ENCODE results near the gene SLC27A3. TPM values are rescaled to one million over a fixed set of nuclear protein-coding genes. Genes with fewer than 3 reads are reported as not detected.

The SLC27A3 gene
- total RNA-seq, 1 experiment from 2014 or later: 38.9 TPM

DNA sequence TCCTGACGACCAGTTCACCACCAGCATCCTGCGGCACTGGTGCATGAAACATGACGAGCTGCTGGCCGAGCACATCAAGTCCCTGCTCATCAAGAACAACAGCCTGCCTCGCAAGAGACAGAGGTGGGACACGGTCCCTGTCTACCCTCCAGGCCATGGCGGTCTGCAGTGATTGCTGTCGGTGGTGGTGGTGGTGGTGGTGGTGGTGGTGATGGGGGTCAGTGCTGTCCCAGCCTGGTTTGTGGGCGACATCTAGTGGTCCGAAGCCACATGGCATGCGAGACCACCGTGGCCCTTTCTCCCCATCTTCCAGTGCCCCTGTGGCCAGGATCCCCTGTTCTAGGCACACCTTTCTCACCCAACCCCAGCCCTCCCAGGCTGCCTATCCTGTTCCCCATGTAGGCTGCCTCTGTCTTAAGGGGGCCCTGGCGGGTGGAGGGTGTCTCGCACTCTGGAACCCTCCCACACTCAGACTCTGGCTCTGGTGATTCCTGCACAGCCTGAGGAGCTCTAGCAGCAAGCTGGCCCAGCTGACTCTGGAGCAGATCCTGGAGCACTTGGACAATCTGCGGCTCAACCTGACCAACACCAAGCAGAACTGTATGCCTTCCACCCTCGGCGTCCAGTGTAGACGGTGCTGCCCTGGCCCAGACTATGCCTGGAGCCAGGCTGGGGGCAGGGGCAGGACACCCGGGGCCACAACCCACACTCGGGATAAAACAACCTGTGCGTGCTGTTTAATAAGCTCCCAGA, 3.2 kb upstream of the SLC27A3 start:
- Mint-ChIP-seq H3K9me3 (no peaks in the 10 kb centered on the region), H3K4me3 (no peak overlapping the region), H3K4me1 (peaks cover 40% of the 10 kb centered on the region), H3K36me3 (peaks cover 43% of the 10 kb centered on the region), H3K27me3 (ENCODE audit: low read depth) (no peaks in the 10 kb centered on the region), H3K27ac (no peak overlapping the region)
- TF ChIP-seq ZNF423 (CRISPR knock-in tag; IDR thresholded peaks at IDR 0.05): no peak
- TF ChIP-seq, protein P1, sequence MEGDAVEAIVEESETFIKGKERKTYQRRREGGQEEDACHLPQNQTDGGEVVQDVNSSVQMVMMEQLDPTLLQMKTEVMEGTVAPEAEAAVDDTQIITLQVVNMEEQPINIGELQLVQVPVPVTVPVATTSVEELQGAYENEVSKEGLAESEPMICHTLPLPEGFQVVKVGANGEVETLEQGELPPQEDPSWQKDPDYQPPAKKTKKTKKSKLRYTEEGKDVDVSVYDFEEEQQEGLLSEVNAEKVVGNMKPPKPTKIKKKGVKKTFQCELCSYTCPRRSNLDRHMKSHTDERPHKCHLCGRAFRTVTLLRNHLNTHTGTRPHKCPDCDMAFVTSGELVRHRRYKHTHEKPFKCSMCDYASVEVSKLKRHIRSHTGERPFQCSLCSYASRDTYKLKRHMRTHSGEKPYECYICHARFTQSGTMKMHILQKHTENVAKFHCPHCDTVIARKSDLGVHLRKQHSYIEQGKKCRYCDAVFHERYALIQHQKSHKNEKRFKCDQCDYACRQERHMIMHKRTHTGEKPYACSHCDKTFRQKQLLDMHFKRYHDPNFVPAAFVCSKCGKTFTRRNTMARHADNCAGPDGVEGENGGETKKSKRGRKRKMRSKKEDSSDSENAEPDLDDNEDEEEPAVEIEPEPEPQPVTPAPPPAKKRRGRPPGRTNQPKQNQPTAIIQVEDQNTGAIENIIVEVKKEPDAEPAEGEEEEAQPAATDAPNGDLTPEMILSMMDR (IDR thresholded peaks at IDR 0.05): peak; percentile 63
- peak; percentile 65; the same call in 1 of the 2 replicates for TF ChIP-seq FOXP1 (CRISPR knock-in tag; IDR thresholded peaks at IDR 0.05; ENCODE audit: borderline replicate concordance)
- TF ChIP-seq ZNF317 (CRISPR knock-in tag; IDR thresholded peaks at IDR 0.05; ENCODE audit: borderline replicate concordance, low read depth): no peak
- TF ChIP-seq, protein P2, sequence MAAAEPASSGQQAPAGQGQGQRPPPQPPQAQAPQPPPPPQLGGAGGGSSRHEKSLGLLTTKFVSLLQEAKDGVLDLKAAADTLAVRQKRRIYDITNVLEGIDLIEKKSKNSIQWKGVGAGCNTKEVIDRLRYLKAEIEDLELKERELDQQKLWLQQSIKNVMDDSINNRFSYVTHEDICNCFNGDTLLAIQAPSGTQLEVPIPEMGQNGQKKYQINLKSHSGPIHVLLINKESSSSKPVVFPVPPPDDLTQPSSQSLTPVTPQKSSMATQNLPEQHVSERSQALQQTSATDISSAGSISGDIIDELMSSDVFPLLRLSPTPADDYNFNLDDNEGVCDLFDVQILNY (CRISPR knock-in tag; IDR thresholded peaks at IDR 0.05): no peak
- no peak for TF ChIP-seq NR3C1 (CRISPR knock-in tag; conservative IDR thresholded peaks at IDR 0.05; ENCODE audit: low read depth)
- no peak for TF ChIP-seq IRF2 (CRISPR knock-in tag; IDR thresholded peaks at IDR 0.05; ENCODE audit: borderline replicate concordance, low read depth)
- TF ChIP-seq SOX15 (CRISPR knock-in tag; IDR thresholded peaks at IDR 0.05): no peak
- CTCF ChIA-PET: interaction anchor here (0.5 to 4.7 kb wide), 13 partner anchors 21 to 371 kb away, joined by 3 to 52 read pairs (median 4); partner anchors contain the start of genes CHTOP, NPR1 and S100A13
- ATAC-seq (peak; percentile 34), DNase-seq (ENCODE audit: low spot score) (peak; percentile 82)
- POLR2A ChIA-PET: no interaction called here

DNA sequence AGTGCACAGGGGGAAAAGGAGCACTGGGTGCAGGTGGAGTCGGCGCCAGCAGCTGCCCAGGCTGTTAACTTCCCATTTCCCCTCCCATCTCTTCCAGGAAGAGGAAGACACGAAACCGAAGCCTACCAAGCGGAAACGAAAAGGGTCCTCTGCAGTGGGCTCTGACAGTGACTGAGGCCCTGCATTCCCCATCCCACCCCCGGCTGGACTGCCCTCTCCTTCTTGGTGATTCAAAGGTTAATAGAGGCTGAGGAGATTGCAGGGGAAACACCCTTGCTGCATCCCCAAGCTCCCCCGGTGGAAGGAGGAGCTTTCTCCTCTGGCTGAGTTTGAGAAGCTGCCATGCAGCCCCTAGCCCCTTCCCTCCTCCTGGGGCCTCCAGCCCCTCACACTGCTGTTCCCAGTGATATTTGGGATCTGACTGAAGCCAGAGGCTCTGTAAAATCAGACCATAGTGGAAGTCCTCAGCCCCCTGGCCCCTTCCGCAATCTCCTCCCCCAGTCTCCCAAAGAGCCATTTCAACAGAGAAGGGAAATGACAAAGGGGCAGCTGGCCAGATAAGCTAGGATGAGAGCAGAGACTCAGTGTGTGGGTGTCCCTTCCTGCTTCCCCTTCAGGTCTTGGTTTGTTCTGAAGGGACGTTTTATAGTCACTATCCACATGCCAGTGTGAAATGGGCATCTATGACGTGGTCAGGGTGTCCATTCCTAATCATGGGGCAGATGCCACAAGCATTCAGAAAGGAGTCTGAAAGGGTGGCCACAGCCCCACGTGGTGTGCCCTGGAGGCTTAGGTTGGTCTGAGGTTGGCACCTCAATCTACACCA, 1.9 kb upstream of the SLC27A3 start:
- peaks cover 50% of the 10 kb centered on the region for H3K4me1 Mint-ChIP-seq
- H3K27ac Mint-ChIP-seq: no peak overlapping the region
- H3K27me3 Mint-ChIP-seq (ENCODE audit: low read depth): no peaks in the 10 kb centered on the region
- DNase-seq (ENCODE audit: low spot score) (no peak), ATAC-seq (no peak)
- H3K4me3 Mint-ChIP-seq: peak overlapping the region; percentile 16; the same call in 1 of the 2 replicates
- no peaks in the 10 kb centered on the region for H3K9me3 Mint-ChIP-seq
- POLR2A ChIA-PET: no interaction called here
- CTCF ChIA-PET: interaction anchor here (0.9 to 4.7 kb wide), 7 partner anchors 10 to 140 kb away, joined by 3 to 52 read pairs (median 4); partner anchors contain the start of genes CHTOP and NPR1
- peaks cover 30% of the 10 kb centered on the region for H3K36me3 Mint-ChIP-seq
- TF ChIP-seq GTF2I (CRISPR knock-in tag; conservative IDR thresholded peaks at IDR 0.05) (no peak), ERG (CRISPR knock-in tag; IDR thresholded peaks at IDR 0.05) (no peak), FOXK1 (CRISPR knock-in tag; IDR thresholded peaks at IDR 0.05) (no peak), ATF3 (CRISPR knock-in tag; conservative IDR thresholded peaks at IDR 0.05) (no peak), NFYB (CRISPR knock-in tag; conservative IDR thresholded peaks at IDR 0.05; ENCODE audit: low read depth) (no peak), MYBL2 (CRISPR knock-in tag; IDR thresholded peaks at IDR 0.05) (no peak), KAT7 (CRISPR knock-in tag; IDR thresholded peaks at IDR 0.05; ENCODE audit: borderline replicate concordance) (no peak), ZNF423 (CRISPR knock-in tag; IDR thresholded peaks at IDR 0.05) (no peak), TEAD4 (CRISPR knock-in tag; IDR thresholded peaks at IDR 0.05) (no peak), ZBTB21 (CRISPR knock-in tag; IDR thresholded peaks at IDR 0.05; ENCODE audit: borderline replicate concordance) (no peak), MAX (CRISPR knock-in tag; IDR thresholded peaks at IDR 0.05) (no peak)
- TF ChIP-seq, protein P3, sequence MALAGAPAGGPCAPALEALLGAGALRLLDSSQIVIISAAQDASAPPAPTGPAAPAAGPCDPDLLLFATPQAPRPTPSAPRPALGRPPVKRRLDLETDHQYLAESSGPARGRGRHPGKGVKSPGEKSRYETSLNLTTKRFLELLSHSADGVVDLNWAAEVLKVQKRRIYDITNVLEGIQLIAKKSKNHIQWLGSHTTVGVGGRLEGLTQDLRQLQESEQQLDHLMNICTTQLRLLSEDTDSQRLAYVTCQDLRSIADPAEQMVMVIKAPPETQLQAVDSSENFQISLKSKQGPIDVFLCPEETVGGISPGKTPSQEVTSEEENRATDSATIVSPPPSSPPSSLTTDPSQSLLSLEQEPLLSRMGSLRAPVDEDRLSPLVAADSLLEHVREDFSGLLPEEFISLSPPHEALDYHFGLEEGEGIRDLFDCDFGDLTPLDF (CRISPR knock-in tag; IDR thresholded peaks at IDR 0.05): no peak
- TF ChIP-seq, protein P4, sequence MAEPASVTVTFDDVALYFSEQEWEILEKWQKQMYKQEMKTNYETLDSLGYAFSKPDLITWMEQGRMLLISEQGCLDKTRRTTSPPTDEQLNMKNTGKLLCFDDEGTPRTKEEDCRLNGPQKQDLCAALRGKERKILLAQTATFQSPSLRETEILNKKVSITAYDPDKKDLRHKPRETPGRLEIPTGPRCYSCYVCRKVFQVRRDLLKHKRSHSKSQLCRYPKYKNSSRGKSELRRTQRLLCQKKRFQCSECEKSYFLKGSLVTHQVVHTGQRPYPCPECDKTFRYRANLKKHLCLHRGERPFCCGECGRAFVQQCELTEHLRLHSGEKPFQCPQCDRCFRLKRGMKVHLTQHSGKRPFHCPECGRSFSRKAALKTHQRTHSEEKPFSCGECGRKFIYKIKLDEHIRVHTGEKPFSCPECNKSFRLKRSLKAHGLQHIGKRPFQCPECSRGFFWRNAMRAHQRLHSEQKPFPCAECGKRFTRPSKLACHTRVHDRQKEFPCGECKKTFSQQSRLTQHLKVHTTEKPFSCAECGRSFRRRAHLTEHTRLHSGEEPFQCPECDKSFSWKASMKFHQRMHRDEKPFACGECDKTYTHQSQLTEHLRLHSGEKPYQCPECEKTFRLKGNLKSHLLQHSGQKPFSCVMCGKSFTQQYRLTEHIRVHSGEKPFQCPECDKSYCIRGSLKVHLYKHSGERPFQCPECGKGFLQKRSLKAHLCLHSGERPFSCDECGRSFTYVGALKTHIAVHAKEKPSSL (CRISPR knock-in tag; conservative IDR thresholded peaks at IDR 0.05): no peak
- TF ChIP-seq, protein P5, sequence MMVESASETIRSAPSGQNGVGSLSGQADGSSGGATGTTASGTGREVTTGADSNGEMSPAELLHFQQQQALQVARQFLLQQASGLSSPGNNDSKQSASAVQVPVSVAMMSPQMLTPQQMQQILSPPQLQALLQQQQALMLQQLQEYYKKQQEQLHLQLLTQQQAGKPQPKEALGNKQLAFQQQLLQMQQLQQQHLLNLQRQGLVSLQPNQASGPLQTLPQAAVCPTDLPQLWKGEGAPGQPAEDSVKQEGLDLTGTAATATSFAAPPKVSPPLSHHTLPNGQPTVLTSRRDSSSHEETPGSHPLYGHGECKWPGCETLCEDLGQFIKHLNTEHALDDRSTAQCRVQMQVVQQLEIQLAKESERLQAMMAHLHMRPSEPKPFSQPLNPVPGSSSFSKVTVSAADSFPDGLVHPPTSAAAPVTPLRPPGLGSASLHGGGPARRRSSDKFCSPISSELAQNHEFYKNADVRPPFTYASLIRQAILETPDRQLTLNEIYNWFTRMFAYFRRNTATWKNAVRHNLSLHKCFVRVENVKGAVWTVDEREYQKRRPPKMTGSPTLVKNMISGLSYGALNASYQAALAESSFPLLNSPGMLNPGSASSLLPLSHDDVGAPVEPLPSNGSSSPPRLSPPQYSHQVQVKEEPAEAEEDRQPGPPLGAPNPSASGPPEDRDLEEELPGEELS (CRISPR knock-in tag; IDR thresholded peaks at IDR 0.05): no peak
